GM23338 (cell line): ENCODE results near the gene RNF182. TPM values are rescaled to one million over a fixed set of nuclear protein-coding genes. Genes with fewer than 3 reads are reported as not detected.

Source experiments
- ATAC-seq: fragments of 200-7000 bp; cut with Tn5 transposase; 3 replicates; pipeline ENCODE4 v1.9.1; 2020
- DNase-seq: peaks from one replicate; pipeline ENCODE4 v3.0.0-alpha.2; 2015; ENCODE audit warnings: low spot score
- H2AFZ ChIP-seq: fragments of 200-600 bp; sonication (generic); 2 replicates; pipeline ENCODE4 v1.8.0; 2016; ENCODE audit warnings: antibody characterized with exemption, mild to moderate bottlenecking, moderate library complexity
- H3F3A ChIP-seq: fragments of 200-600 bp; sonication (generic); replicated peaks from 2 replicates; pipeline ENCODE4 v1.8.0; 2017; ENCODE audit warnings: antibody characterized with exemption, mixed run types, low read depth
- H3K27ac ChIP-seq: fragments of 200-600 bp; sonication (generic); 2 replicates; pipeline ENCODE4 v1.6.1; 2016; ENCODE audit warnings: low read depth
- H3K27me3 ChIP-seq: fragments of 200-600 bp; sonication (generic); 2 replicates; pipeline ENCODE4 v1.8.0; 2016; ENCODE audit warnings: mild to moderate bottlenecking, mixed run types, moderate library complexity; ENCODE audit not compliant: insufficient read depth
- H3K36me3 ChIP-seq: fragments of 200-600 bp; sonication (generic); 2 replicates; pipeline ENCODE4 v1.8.0; 2016; ENCODE audit warnings: mild to moderate bottlenecking; ENCODE audit not compliant: insufficient read depth
- H3K4me1 ChIP-seq: fragments of 200-600 bp; sonication (generic); 2 replicates; pipeline ENCODE4 v1.8.0; 2016; ENCODE audit warnings: mild to moderate bottlenecking, moderate library complexity; ENCODE audit not compliant: insufficient read depth
- H3K4me2 ChIP-seq: fragments of 200-600 bp; sonication (generic); 2 replicates; pipeline ENCODE4 v1.7.1; 2017; ENCODE audit warnings: mixed run types
- H3K4me3 ChIP-seq: fragments of 200-600 bp; sonication (generic); 2 replicates; pipeline ENCODE4 v1.6.1; 2016; ENCODE audit warnings: mixed run types
- H3K79me2 ChIP-seq: fragments of 200-600 bp; sonication (generic); replicated peaks from 2 replicates; pipeline ENCODE4 v1.8.0; 2017; ENCODE audit warnings: mild to moderate bottlenecking; ENCODE audit not compliant: insufficient read depth
- H3K9me2 ChIP-seq: fragments of 200-600 bp; sonication (generic); 2 replicates; pipeline ENCODE4 v1.8.0; 2017; ENCODE audit not compliant: insufficient read depth
- H4K20me1 ChIP-seq: fragments of 200-600 bp; sonication (generic); replicated peaks from 2 replicates; pipeline ENCODE4 v1.8.0; 2017; ENCODE audit warnings: mild to moderate bottlenecking; ENCODE audit not compliant: insufficient read depth
- H3K27ac Mint-ChIP-seq: 2 replicates; pipeline ENCODE4 v1.8.0; 2020; ENCODE audit warnings: inconsistent platforms, mild to moderate bottlenecking, moderate library complexity, mixed read lengths
- H3K27me3 Mint-ChIP-seq: 3 replicates; pipeline ENCODE4 v1.8.0; 2022; ENCODE audit warnings: low read depth, mild to moderate bottlenecking, moderate library complexity, mixed read lengths, inconsistent platforms; ENCODE audit not compliant: insufficient read depth, poor library complexity
- H3K36me3 Mint-ChIP-seq: 3 replicates; pipeline ENCODE4 v1.8.0; 2021; ENCODE audit warnings: low read depth, mild to moderate bottlenecking, inconsistent platforms, moderate library complexity, mixed read lengths
- H3K4me1 Mint-ChIP-seq: 3 replicates; pipeline ENCODE4 v1.8.0; 2020; ENCODE audit warnings: mild to moderate bottlenecking, inconsistent platforms, mixed read lengths
- H3K4me3 Mint-ChIP-seq: 3 replicates; pipeline ENCODE4 v1.8.0; 2021; ENCODE audit warnings: moderate library complexity, mild to moderate bottlenecking, inconsistent platforms, mixed read lengths
- H3K9me3 Mint-ChIP-seq: 3 replicates; pipeline ENCODE4 v1.8.0; 2020; ENCODE audit warnings: moderate library complexity, mild to moderate bottlenecking, inconsistent platforms, mixed read lengths
- EZH2 ChIP-seq: fragments of 200-600 bp; sonication (generic); IDR thresholded peaks from one replicate; pipeline ENCODE4 v1.8.0; 2017; ENCODE audit warnings: antibody characterized with exemption, mild to moderate bottlenecking, low read depth; ENCODE audit not compliant: unreplicated experiment
- NANOG ChIP-seq: IDR thresholded peaks from 2 replicates; pipeline ENCODE4 v1.6.1; 2016; ENCODE audit warnings: antibody characterized with exemption, borderline replicate concordance
- POLR2AphosphoS5 ChIP-seq: IDR thresholded peaks from 2 replicates; pipeline ENCODE4 v1.6.1; 2016; ENCODE audit warnings: antibody characterized with exemption, low read depth
- ZNF331 ChIP-seq: fragments of 250-450 bp; sonication (Bioruptor Pico); IDR thresholded peaks from 2 replicates; pipeline ENCODE4 v1.5.0; 2020; ENCODE audit warnings: low read depth, mild to moderate bottlenecking, moderate library complexity
- polyA plus RNA-seq: library from polyadenylated mRNA; unstranded; fragments of >200 nt; fragmentation: Nextera tagmentation; extraction: Ambion mirVana; gene quantifications from 2 replicates; pipeline ENCODE4 v1.2.1, GENCODE V29; 2016
- total RNA-seq: library from RNA; depleted of rRNA; stranded (reverse); fragments of >200 nt; shearing (Covaris generic); gene quantifications from 2 replicates; pipeline ENCODE4 v1.2.3, GENCODE V29; 2014
- TF ChIP-seq, protein P1 (sequence below): fragments of 250-450 bp; sonication (Bioruptor Pico); IDR thresholded peaks from 2 replicates; pipeline ENCODE4 v1.5.0; 2020; ENCODE audit warnings: mild to moderate bottlenecking, moderate library complexity
- TF ChIP-seq, protein P2 (sequence below), 2 experiments: fragments of 200-600 bp in 1 of 2; sonication (generic) in 1 of 2; conservative IDR thresholded peaks; 2 replicates each; pipeline versions ENCODE4 v1.5.1 to v1.6.1; 2016 to 2017; ENCODE audit warnings: antibody characterized with exemption in 2 of 2, low read depth in 2 of 2, mild to moderate bottlenecking in 2 of 2, moderate library complexity in 1 of 2

The RNF182 gene
- total and polyA plus RNA-seq, 2 experiments from 2014 or later = 3.2 to 9.8 TPM

DNA sequence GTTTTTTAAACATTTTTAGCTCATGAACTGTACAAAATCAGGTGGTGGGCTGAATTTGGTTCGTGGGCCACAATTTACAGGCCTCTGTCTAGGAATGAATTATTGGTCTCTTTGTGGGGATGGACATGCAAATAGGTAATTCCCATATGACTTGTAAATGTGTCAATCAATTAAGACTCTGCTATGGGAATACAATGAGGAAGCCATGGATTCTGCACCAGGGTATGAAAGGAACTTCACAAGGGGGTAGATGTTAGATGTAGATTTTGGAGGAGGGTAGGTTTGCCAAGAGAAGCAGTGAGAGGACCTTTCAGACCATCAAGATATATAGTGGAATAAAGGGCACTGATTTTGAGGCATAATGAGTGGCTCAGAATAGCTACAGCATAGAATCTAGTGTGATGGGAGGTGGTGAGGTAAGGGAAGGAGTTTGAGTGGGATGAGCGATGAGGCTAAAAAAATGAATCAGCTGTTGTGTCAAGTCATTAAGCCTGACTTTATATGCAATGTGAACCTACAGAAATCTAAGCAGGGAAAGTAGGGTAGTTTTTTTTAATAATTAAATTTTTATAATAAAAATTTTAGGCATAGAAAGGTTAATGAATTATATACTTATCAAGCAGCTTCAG, 32.6 kb upstream of the RNF182 start:
- Histone ChIP-seq H3K9me2 (no peaks in the 10 kb centered on the region), H3K4me3 (no peak overlapping the region), H3K79me2 (no peaks in the 10 kb centered on the region), H3K36me3 (no peaks in the 10 kb centered on the region), H4K20me1 (no peaks in the 10 kb centered on the region), H3F3A (no peaks in the 10 kb centered on the region), H3K27me3 (no peaks in the 10 kb centered on the region), H3K4me1 (no peaks in the 10 kb centered on the region), H2AFZ (no peak overlapping the region), H3K27ac (no peak overlapping the region), H3K4me2 (no peak overlapping the region)
- TF ChIP-seq NANOG = no peak
- TF ChIP-seq EZH2 = no peak
- no peak for TF ChIP-seq ZNF331 (CRISPR knock-in tag)
- TF ChIP-seq, protein P1, sequence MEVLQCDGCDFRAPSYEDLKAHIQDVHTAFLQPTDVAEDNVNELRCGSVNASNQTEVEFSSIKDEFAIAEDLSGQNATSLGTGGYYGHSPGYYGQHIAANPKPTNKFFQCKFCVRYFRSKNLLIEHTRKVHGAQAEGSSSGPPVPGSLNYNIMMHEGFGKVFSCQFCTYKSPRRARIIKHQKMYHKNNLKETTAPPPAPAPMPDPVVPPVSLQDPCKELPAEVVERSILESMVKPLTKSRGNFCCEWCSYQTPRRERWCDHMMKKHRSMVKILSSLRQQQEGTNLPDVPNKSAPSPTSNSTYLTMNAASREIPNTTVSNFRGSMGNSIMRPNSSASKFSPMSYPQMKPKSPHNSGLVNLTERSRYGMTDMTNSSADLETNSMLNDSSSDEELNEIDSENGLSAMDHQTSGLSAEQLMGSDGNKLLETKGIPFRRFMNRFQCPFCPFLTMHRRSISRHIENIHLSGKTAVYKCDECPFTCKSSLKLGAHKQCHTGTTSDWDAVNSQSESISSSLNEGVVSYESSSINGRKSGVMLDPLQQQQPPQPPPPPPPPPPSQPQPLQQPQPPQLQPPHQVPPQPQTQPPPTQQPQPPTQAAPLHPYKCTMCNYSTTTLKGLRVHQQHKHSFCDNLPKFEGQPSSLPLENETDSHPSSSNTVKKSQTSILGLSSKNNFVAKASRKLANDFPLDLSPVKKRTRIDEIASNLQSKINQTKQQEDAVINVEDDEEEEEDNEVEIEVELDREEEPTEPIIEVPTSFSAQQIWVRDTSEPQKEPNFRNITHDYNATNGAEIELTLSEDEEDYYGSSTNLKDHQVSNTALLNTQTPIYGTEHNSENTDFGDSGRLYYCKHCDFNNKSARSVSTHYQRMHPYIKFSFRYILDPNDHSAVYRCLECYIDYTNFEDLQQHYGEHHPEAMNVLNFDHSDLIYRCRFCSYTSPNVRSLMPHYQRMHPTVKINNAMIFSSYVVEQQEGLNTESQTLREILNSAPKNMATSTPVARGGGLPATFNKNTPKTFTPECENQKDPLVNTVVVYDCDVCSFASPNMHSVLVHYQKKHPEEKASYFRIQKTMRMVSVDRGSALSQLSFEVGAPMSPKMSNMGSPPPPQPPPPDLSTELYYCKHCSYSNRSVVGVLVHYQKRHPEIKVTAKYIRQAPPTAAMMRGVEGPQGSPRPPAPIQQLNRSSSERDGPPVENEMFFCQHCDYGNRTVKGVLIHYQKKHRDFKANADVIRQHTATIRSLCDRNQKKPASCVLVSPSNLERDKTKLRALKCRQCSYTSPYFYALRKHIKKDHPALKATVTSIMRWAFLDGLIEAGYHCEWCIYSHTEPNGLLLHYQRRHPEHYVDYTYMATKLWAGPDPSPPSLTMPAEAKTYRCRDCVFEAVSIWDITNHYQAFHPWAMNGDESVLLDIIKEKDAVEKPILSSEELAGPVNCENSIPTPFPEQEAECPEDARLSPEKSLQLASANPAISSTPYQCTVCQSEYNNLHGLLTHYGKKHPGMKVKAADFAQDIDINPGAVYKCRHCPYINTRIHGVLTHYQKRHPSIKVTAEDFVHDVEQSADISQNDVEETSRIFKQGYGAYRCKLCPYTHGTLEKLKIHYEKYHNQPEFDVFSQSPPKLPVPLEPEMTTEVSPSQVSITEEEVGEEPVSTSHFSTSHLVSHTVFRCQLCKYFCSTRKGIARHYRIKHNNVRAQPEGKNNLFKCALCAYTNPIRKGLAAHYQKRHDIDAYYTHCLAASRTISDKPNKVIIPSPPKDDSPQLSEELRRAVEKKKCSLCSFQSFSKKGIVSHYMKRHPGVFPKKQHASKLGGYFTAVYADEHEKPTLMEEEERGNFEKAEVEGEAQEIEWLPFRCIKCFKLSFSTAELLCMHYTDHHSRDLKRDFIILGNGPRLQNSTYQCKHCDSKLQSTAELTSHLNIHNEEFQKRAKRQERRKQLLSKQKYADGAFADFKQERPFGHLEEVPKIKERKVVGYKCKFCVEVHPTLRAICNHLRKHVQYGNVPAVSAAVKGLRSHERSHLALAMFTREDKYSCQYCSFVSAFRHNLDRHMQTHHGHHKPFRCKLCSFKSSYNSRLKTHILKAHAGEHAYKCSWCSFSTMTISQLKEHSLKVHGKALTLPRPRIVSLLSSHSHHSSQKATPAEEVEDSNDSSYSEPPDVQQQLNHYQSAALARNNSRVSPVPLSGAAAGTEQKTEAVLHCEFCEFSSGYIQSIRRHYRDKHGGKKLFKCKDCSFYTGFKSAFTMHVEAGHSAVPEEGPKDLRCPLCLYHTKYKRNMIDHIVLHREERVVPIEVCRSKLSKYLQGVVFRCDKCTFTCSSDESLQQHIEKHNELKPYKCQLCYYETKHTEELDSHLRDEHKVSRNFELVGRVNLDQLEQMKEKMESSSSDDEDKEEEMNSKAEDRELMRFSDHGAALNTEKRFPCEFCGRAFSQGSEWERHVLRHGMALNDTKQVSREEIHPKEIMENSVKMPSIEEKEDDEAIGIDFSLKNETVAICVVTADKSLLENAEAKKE = no peak
- no peak for TF ChIP-seq POLR2AphosphoS5
- TF ChIP-seq, protein P2, sequence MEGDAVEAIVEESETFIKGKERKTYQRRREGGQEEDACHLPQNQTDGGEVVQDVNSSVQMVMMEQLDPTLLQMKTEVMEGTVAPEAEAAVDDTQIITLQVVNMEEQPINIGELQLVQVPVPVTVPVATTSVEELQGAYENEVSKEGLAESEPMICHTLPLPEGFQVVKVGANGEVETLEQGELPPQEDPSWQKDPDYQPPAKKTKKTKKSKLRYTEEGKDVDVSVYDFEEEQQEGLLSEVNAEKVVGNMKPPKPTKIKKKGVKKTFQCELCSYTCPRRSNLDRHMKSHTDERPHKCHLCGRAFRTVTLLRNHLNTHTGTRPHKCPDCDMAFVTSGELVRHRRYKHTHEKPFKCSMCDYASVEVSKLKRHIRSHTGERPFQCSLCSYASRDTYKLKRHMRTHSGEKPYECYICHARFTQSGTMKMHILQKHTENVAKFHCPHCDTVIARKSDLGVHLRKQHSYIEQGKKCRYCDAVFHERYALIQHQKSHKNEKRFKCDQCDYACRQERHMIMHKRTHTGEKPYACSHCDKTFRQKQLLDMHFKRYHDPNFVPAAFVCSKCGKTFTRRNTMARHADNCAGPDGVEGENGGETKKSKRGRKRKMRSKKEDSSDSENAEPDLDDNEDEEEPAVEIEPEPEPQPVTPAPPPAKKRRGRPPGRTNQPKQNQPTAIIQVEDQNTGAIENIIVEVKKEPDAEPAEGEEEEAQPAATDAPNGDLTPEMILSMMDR (conservative IDR thresholded peaks at IDR 0.05; ENCODE audit: low read depth in 2 of 2) = no peak
- ATAC-seq = no peak
- H3K4me1 Mint-ChIP-seq = no peaks in the 10 kb centered on the region
- DNase-seq = no peak
- H3K27ac Mint-ChIP-seq = no peak overlapping the region
- peaks cover 3% of the 10 kb centered on the region for H3K27me3 Mint-ChIP-seq
- H3K36me3 Mint-ChIP-seq = no peaks in the 10 kb centered on the region
- H3K4me3 Mint-ChIP-seq = no peak overlapping the region
- H3K9me3 Mint-ChIP-seq = no peaks in the 10 kb centered on the region
